ENCODE data around the gene PTPRM.

DNA sequence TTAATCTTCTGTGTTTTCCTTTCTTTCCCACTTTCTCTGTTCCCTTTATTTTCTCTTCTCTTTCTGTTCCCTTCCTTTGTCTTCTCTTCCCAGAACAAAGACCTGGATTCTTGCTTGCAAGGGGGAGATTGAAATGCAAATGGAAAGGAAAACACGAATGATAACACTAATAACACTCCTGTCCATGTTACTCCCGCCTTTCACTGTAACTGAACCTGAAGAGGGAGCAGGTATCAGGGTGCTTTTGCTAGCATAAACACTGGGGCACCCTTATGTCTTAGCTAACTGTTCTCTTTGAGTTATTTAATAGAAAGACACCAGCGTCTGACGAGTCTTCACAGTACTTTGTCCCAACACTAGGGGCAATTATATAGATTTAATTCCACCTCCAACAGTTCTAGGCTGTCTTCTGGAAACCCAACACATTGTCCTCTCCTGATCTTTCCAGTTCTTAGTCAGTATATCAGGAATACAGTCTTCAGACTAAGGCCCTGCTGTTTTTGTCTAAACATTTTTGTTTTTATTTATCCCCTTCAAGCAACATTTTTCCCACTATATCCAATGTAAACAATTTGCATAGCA, 99.2 kb downstream of the PTPRM start:
- TF ChIP-seq CTCF (IDR thresholded peaks at IDR 0.05; ENCODE audit: insufficient read depth, low read length, poor library complexity, severe bottlenecking) (no peak), EZH2phosphoT487 (conservative IDR thresholded peaks at IDR 0.05; ENCODE audit: low read length) (no peak)

All from SU-DHL-6 (cell line).